Liver (tissue), 3 donors: Measurements from ENCODE around the gene ZDHHC14.

Experiments used
- RAD21 ChIP-seq, 2 donors: IDR thresholded peaks; 2 replicates each; pipeline ENCODE4 v1.6.1; 2016; ENCODE audit warnings: antibody characterized with exemption in 2 of 2, mild to moderate bottlenecking in 2 of 2
- REST ChIP-seq: IDR thresholded peaks from 2 replicates; pipeline ENCODE4 v1.6.1; 2016; ENCODE audit warnings: antibody characterized with exemption, mild to moderate bottlenecking
- RXRA ChIP-seq, 2 donors: IDR thresholded peaks; 2 replicates each; pipeline ENCODE4 v1.6.1; 2017 to 2018; ENCODE audit warnings: antibody characterized with exemption in 2 of 2, mild to moderate bottlenecking in 1 of 2
- TF ChIP-seq, protein P1 (sequence below): fragments of 150-350 bp; IDR thresholded peaks from 2 replicates; pipeline ENCODE4 v1.5.1; 2017; ENCODE audit warnings: improper control_type of control experiment, low read depth, low read length; ENCODE audit not compliant: missing input control
- TF ChIP-seq, protein P2 (sequence below): IDR thresholded peaks from 2 replicates; pipeline ENCODE4 v1.6.1; 2016; ENCODE audit warnings: antibody characterized with exemption
- donor health status: healthy.
- donor health status: healthy.

- TF ChIP-seq, protein P1, sequence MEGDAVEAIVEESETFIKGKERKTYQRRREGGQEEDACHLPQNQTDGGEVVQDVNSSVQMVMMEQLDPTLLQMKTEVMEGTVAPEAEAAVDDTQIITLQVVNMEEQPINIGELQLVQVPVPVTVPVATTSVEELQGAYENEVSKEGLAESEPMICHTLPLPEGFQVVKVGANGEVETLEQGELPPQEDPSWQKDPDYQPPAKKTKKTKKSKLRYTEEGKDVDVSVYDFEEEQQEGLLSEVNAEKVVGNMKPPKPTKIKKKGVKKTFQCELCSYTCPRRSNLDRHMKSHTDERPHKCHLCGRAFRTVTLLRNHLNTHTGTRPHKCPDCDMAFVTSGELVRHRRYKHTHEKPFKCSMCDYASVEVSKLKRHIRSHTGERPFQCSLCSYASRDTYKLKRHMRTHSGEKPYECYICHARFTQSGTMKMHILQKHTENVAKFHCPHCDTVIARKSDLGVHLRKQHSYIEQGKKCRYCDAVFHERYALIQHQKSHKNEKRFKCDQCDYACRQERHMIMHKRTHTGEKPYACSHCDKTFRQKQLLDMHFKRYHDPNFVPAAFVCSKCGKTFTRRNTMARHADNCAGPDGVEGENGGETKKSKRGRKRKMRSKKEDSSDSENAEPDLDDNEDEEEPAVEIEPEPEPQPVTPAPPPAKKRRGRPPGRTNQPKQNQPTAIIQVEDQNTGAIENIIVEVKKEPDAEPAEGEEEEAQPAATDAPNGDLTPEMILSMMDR = no peak
- TF ChIP-seq RXRA (IDR thresholded peaks at IDR 0.05) (no peak), RAD21 (IDR thresholded peaks at IDR 0.05) (no peak), REST (no peak)
- TF ChIP-seq, protein P2, sequence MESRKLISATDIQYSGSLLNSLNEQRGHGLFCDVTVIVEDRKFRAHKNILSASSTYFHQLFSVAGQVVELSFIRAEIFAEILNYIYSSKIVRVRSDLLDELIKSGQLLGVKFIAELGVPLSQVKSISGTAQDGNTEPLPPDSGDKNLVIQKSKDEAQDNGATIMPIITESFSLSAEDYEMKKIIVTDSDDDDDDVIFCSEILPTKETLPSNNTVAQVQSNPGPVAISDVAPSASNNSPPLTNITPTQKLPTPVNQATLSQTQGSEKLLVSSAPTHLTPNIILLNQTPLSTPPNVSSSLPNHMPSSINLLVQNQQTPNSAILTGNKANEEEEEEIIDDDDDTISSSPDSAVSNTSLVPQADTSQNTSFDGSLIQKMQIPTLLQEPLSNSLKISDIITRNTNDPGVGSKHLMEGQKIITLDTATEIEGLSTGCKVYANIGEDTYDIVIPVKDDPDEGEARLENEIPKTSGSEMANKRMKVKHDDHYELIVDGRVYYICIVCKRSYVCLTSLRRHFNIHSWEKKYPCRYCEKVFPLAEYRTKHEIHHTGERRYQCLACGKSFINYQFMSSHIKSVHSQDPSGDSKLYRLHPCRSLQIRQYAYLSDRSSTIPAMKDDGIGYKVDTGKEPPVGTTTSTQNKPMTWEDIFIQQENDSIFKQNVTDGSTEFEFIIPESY = no peak
Observed at GRCh38 chr6:157650801-157651200, 269.8 kb downstream of the ZDHHC14 start.
